NCI-H2227 treated with DMSO at 0.1 percent for 48 hours (cell line): ENCODE measurements around the gene VANGL1.
A peak's percentile ranks its signal among the peaks of the same experiment; 100 is the strongest.

Experiments
- DNase-seq: peaks from one replicate; lab custom pipeline; 2025; lab: John Stamatoyannopoulos, UW

The VANGL1 gene

DNA sequence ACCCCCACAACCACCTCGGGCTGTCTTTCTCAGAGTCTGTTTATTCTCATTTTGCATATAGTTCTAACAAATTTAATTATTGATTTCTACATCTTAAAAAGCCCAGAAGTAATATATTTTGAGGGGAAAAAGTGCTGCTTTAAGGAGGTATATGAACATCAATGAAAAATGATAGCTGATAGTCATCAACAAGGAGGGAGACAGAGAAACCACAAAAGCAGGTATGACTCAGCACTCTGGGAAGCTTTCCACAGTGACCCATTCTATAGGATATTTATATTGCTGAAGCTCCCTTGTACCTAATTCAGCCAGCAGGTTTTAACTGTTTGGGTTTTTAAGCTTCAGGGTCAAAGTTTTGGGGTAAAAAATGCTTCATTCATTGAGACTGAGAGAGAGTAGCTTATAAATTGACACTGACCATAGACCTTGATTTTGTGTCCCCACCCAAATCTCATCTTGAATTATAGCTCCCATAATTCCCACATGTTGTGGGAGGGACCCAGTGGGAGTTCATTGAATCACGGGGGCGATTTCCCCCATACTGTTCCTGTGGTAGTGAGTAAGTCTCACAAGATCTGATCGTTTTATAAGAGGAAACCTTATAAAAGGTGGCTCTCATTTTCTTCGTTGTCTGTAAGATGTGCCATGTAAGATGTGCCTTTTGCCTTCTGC is 27.4 kb downstream of the VANGL1 start:
- no peak for DNase-seq

DNA sequence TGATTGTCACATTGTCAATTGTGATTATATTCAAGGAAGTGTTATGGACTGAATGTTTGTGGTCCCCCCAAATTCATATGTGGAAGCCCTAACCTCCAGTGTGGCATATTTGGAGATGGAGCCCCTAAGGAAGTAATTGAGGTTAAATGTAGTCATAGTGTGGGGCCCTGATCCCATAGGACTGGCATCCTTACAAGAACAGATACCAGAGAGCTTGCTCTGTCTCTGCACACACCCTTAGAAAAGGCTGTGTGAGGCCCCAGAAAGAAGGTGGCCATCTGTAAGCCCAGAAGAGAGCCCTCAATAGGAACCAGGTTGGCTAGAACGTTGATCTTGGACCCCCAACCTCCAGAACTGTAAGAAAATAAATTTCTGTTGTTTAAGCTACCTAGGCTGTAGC is 28.1 kb downstream of the VANGL1 start:
- DNase-seq = no peak

DNA sequence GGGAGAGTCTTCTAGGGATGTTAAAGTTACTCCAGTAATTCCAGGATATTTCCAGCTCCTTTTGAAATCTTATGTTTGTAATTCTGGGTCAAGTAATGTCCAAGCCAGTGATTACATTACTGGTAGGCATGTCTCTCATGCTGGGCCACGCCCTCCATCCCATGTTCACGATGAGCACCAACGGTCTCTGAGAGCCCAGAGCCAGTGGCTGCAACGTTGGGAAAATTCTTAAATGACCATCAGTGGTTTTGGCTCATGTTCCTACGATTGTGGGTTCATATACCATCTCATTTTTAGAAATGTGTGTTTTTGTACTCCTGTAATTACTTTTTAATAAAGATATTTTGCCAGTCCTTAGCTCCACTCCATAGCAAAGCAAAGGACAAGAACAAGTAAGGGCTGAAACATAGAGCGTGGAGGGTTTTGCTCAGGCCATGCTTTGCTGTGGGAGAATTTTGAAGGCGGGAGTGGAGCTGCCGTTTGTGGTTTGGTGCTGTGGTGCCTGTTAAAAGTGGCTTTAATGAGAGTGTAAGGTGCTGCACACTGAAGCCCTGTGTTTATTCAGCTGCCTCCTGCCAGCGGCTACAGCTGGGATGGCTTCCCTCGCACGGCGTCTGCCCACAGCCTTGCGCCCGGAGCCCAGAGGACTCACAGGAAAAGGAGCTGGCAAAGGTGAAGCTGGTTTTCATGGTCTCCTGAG is 28.9 kb downstream of the VANGL1 start:
- no peak for DNase-seq

DNA sequence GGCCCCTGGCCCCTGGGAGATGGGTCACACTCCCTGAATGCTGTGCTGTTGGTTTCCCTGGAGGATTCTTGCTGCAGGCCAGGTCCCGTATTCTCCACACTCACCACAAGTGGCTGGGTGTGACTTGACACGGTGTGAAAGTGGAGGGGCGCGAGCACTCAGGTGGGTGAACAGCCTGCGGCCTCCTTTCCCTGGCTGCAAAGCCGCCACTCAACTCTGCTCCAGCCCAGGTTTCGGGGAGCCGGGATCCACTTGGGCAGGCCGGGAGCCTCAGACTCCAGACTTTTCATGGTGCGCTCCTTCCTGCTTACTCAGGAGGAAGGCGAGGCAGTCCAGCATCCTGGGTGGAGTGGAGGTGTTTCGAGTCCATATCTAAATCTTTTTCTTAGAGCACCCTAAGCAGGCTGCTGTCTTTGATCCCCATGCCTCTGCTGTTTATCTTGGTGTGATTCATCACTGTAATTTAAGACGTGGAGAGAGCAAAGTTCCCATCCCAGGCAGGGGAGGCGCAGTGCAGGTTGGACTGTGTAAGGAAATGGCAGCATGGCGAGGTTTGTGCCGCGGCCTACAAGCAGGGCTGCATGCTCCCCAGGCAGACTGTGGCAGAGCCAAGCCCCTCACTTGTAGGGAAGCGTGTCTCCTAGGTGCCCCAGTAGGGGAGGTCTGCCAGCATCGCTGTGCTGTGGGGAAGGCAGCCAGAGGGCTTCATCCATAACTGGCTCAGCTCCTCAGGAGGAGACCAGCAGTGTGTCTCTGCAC is 29.6 kb downstream of the VANGL1 start:
- DNase-seq = no peak

DNA sequence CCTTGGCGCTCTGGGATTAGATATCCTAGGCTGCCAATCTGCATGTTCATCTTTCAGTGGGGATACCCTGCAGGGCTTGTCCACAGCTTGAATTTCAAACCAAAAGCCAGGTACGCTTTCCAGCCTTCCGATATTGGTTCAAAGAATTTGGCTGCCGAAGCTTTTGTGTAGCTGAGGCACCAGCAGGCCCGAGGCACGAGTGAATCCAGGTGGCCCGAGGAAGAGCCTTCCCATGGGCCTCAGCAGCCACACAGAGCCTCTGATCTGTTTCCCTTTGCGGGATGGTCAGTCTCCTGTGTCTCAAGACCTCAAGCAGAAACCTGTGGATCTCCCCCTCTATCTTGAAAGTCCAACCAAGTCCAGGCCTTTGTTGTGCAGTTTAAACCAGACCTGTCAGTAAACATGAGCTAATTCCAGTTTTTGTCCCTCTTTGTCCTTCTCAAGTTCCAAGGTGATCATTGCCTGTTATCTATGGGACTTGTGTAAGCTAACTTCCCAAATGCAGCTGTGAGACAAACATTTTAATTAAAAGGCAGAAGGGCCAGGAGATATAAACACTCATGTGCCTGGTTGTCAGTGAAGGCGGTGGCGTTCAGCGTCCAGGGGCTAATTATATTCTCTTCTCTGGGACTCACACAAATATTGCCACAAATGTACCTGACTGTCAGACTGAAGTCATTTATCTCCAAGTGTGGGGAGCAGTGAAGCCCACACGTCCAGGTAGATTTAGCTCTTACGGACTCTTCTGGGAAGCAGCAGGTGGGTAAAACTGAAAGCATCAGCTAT is 30.6 kb downstream of the VANGL1 start:
- no peak for DNase-seq

DNA sequence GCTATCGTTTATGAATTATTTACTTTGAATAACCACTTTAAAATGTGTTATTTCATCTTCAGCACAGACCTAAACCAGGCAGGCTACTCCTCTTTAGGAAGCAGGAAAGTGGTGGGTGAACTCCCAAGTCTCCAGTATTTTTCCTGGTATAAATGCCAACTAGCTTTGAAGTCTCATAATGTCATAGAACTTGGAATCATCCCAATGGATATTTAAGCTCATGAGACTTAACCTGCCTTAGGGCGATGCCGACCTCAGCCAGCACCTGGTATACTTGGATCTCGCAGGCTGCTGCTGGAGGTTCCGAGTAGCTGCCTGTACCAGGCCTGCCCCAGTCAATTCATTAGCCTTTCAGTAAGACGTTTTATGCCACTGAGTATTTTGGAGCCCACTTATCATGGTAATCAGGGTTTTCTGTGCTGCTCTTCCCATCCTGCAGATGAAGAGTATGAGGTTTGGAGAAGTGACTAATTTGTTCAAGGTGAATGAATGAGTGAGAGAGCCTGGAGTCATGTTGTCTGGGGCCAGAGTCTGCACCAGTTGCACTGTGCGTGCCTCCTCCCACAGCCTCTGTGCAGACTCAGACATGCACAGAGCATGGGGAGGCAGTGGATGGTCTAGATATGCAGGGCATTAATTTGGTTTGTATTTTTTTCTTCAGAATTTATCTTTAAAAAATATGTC is 34.9 kb downstream of the VANGL1 start:
- DNase-seq = no peak

DNA sequence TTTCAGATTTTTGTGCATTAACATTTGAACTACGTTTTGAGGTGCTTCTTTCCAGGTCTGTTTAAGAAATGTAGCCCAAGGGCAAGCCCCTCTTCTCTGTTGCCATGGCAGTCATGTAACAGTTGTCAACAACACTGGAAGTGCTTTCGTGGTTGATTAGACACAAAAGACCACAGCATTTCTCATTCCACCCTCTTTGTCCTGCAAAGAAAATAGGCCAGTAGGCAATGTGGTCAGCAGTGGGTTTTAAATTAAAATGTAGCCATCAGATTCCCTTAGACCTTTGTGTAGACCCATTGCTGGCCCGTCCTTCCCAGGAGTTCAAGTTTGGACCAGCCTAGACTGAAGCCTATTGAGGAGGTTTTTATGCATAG is 35.4 kb downstream of the VANGL1 start:
- DNase-seq = no peak

DNA sequence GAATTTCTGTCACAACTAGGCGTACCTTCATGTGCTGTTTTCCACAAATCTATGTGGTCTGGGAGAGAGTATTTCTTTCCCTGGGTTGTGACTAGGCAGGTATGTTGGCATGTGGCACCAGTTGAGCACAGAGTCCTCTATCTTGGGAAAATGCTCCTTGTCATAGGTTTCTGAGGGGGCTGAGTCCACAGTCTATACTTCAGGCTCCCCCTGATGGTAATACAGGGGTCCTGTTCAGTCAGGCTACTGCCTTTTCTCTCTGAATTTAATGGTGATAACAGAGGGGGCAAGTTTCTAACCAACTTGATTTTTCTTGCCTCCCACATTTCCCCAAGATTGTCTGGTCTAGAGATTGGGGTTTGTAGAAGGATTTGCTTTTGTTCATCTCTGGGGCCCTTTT is 35.8 kb downstream of the VANGL1 start:
- no peak for DNase-seq

DNA sequence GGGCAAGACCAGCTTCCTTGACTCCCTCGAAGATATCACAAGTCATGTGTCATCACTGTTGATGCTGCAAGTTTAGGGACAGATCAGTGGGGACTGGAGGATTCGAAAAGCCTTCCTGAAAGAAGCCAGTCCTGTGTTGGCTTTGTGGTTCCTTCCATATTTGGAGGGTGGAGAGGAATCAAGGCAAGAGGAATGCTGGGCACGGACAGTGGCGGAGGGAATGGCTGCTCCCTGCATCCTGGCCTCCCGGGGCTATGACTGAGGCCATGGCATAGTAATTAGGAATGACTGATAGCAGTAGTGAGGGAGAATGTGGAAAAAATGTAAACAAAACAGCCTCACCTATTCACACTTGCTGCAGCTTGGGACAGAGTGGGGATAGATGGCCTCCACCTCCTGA is 36.4 kb downstream of the VANGL1 start:
- no peak for DNase-seq

DNA sequence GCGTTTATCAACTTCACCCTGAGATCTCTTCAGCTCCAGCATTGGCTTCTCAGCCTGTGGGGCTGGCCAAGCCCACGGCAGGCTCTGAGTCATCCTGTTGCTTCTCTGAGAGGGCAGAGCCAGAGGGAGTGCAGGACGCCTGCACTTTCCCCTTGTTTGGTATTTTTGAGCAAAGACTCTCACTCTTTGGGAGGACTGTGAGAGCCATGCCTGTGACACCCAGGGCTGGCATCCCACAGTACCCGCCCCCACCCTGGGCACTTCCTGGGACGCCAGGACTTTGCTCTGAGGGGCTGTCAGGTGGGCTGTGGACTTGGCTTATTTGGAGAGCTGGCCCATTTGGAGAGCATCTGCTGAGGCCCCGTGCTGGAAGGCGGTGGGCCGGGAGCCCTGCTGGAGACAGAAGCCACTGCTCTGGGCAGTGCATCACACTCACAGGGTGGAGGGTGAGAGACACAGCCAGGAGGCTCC is 37.4 kb downstream of the VANGL1 start:
- no peak for DNase-seq

DNA sequence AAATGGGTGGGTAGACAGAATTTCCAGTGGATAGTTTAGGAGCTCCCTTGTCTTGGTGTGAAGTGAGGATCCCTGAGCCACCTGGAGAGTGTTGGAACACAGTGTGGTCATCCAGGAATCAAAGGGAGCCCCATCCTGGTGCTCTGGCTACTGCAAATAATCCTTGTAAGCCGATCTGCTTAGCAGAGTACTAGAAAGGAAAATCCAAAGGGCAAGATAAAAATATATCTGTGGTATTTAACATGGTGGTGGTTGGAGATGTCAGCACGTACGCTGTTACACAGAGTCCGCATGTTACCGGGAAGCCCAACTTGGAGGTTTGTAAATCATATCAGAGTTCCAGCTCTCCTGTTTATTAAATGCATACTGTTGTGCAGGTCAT is 39.0 kb downstream of the VANGL1 start:
- DNase-seq = no peak

DNA sequence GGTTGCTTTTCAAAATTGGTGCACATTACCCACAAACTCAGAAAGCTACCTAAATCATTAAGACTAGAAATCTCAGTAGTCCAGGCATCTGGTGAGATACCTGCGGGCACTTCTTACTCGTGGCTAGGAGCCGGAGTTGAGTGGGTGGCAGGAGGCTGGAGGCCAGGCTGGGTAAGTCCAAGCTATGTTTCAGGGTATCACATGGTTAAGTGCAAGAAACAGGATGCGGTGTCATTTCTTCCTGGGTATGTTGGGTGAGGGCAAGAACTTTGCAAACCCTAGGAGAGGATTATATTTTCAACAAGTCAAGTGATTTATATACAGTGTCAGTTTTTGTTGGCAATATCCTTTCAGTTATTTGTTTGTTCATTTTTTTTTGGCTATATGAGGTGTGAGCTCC is 41.0 kb downstream of the VANGL1 start:
- DNase-seq = no peak

DNA sequence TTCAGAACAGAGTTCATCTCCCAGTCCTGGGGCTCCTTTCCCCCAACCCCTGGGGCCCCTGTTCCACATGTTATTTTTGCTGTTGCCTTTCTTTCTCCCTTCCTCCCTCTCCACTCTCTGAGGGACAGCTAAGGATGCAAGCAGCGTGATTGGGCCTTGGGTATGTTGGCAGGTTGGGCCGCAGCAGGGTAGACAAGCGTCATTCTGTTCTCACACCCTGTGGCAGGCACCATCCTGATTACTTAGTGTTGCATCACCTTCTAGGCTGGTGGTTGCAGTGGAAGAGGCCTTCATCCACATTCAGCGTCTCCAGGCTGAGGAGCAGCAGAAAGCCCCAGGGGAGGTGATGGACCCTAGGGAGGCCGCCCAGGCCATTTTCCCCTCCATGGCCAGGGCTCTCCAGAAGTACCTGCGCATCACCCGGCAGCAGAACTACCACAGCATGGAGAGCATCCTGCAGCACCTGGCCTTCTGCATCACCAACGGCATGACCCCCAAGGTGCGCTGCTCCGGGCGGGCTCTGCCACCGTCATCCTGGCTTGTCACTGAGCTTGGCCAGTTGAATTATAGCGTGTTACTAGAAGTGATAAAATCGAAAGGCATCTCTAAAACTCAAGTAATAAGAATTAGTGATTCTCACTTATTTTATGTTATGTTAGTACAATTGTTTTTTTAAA is 43.4 kb downstream of the VANGL1 start:
- DNase-seq = no peak

DNA sequence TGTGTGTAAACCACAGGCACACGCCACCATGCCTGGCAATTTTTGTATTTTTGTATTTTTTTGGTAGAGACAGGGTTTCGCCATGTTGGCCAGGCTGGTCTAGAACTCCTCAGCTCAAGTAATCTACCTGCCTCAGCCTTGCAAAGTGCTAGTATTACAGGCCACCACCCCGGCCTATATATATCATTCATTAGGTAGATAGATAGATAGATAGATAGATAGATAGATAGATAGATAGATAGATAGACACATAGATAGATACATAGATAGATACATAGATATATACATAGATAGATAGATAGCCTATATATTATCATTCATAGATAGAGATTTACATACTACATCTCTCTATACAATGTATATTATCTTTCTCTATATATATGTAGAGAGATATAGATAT is 46.0 kb downstream of the VANGL1 start:
- DNase-seq = no peak

DNA sequence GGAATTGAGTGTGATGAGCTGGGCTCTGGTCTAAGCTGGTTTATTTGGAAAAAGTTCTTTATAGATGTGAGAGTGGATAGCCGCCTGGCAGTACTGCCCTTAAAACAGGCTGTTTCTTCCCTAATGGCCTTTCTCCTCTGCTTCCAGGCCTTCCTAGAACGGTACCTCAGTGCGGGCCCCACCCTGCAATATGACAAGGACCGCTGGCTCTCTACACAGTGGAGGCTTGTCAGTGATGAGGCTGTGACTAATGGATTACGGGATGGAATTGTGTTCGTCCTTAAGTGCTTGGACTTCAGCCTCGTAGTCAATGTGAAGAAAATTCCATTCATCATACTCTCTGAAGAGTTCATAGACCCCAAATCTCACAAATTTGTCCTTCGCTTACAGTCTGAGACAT is 49.2 kb downstream of the VANGL1 start:
- DNase-seq = no peak

DNA sequence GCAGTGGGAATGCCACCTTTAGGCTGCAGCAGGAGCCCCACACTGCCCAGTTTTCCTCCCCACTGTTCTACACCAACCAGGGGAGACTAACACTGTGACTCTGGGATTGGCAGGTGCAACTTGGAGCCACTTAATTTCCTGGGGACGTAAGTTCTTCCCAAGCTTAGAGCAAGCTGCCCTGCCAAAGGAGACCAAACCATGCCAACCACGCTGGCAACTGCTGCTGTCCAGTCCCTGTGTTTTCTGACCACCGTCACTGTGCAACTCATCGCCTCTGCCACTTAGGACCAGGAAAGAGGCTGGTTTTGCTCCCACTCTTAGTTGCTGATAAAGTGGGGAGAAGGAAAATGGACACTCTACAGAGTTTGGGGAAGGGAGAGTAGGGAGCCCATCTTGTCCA is 50.5 kb downstream of the VANGL1 start:
- no peak for DNase-seq

DNA sequence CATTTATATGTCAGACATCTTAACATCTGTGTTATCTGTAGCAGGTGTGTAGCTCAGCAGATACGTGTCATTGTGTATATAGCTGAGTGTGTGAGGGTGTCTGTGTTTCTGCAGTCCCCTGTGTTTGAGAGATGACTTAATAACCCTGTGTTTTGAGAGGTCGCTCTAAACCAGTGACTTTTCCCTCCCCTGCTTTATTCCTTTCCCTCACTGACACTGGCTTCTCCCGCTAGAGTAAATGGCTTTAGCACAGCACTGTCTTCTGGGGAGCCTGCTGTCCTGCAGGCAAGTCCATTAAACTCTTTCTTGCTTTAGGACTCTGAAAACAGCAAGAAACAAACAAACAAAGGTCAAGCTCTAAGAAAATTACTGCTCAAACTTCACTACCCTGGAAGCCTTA is 53.0 kb downstream of the VANGL1 start:
- no peak for DNase-seq

DNA sequence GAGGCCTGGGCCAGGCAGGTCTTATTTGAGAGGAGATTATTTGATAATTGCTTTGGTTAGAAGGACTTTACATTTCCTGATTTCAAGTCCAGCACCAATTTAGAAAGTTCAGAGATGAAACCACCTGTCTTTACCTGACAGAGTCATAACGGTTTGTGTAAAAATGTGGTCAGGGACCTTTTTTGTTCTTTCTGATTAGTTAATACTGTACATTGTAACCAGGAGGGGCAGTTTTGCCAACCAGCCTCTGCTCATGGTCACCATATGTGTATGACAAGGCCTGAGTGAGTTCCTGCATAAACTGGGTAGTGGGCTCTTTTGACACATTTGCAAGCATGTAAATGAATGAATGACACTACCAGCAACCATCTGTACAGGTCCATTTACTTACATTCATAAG is 55.8 kb downstream of the VANGL1 start:
- DNase-seq = no peak

DNA sequence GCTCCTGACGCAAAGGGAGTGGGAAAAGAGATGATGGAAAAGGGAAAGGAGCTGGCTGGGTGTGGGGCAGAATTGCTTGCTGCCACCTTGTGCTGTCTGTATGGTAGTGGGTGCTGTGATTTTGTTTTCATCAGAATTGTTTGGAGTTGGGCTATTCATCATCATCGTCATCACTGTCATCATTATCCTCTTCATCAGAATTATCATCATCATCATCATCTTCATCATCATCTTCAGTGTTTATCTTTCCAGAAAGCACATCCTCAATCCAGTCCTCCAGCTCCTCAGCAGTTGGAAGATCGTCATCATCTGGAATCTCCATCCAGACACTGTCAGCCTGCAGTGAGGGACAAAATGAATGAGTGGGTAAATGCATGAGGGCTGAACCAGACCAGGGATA is 59.3 kb downstream of the VANGL1 start:
- DNase-seq = no peak

DNA sequence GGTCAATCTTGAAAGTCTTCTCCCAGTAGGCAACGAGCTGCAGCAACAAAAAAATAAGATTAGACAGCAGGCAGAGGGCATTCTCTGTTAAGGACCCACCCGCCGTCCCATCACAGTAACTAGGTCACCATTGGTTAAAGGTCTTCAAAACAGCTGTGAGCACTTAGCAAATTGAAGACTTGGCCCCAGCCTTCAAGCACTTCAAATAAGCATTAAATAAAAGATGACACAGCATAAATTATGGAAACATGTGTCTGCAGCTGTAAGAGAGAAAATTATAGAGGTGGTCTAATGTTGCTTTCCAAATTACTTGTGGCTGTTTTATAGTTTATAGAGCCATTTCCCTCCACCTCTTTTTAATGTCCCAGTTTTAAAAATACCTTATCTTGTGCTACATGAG is 61.2 kb downstream of the VANGL1 start:
- DNase-seq = peak; percentile 78
